HTERT RPE-1 (cell line): ENCODE data around the gene RMND5A.

Source experiments
- in situ Hi-C: fragments of 300-500 bp; cut with MboI; formaldehyde crosslinking; loops from 4 replicates; pipeline ENCODE4 v1.14.3; 2020; ENCODE audit warnings: low sequenced_read_pairs

RMND5A gene

DNA sequence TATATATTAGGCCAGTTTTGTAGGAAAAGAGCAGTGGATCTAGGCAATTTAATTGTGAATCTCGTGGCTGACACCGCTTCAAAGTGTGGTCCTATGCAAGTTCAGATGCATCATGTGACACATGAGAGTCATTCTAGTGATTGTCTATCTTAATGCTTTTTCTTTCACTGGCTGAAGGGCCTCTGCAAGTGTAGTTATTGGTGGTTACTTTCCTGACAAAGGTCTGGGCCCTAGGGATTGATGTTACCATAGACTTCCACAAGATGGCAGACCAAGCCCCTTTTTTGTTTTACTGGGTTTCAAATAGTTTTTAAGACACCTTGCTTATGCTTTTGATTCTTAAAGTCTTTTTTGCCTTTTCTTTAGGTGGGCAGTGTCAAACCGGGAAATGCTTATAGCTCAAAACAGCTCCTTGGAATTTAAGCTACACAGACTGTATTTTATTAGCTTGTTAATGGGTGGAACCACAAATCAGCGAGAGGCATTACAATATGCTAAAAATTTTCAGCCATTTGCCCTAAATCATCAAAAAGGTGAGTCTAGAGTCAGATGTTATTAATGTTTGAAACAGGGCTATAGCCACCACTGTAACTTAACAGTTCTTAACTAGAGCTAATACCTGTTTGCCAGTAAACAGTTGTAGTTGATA lies 44.7 kb downstream of the RMND5A start:
- in situ Hi-C loops = no loop called here

DNA sequence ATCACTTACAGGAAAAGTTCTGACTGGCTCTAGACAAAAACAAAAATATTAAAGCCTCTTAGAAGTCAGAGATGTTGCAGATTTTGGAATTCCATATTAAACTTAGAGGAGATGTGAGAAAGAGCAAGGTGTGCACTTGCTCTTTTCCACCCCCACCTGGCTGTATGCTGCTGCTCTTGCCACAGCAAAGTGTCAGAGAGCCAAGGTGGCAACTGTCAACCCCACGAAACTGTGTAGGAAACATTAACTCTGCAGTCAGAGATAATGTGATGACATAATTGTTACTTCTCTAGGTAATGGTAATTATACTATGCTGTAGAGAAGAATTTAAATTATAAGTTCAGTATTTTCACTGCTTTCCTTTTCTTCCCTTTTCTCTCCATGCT lies 45.2 kb downstream of the RMND5A start:
- in situ Hi-C loops = no loop called here

DNA sequence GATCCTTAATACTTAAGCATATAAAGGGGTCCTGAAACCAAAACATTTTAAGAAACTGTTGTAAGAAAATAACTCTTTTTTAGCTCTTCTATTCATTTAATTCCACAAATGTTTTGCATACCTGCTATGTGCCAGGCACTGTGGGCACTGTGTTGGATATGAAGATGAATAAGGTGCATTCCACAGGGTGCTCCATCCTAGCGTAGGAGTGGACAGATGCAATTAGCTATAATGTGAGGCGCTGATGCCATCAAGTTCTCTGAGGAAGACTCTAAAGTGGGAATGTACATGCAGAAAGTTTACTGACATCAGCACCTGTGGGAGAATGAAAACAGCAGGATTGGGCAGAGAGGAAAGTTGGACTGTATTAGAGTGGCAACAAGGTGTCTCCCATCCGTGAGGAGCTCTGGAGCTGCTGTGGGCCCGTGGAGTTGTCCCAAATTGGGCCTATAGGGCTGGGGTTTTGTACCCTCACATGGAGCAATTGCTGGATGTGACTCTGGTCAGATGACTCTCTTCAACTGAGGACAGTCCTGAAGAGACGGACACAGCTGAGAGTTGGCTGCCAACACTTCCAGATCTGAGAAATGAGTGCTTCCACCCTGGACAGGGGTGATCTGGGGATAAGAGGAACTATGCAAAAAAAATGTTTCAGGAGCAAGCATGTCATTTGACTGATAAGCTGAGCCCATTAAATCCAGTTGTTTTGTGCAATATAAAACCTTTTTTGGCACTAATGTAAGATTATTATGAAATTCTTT lies 48.3 kb downstream of the RMND5A start:
- in situ Hi-C loops = no loop called here

- in situ Hi-C loops = no loop called here
Observed at GRCh38 chr2:86769838-86770237, 49.7 kb downstream of the RMND5A start.

DNA sequence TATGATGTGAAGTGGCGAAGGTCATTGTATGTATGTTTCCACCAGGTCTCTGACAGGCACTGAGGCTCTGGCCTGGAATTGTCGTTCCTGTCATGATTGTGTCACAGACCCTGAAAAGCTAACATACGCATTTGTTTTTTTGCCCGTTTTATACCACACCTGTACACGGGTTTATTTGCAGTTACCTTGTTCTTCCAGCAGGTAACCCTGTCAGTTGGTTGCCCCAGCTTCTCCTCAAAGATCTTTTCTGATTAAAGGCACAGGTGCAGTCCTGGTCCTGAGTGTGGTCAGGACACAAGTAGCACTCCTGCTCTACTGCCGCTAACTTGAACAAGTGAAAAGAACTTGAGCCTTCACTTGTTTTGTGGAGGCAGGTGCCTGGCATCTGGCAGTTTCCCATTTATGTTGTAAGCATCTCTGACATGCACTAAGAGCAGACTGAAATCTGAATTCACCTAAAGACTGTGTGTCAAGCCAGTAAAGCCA lies 50.8 kb downstream of the RMND5A start:
- in situ Hi-C loops = no loop called here

- in situ Hi-C loops = no loop called here
Observed at GRCh38 chr2:86772611-86773010, 52.5 kb downstream of the RMND5A start.

DNA sequence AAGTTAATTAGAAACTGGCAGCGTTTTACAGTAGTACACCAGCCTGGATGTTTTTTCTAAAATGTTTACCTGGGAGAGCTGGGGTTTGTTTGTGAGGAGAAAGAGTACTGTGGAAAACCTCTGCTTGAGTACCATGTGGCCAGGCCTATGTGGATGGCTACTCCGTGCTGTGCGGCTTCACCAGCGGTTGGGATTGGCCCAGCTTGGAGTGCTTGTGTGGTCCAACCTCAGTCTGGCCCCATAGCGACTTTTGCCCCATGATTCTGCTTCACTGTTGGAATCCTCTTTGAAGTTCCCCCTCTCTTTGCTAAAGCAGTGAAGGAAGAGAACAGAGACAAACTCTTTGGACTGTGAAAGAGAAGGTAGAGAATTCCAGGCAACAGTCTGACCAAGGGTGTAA lies 54.8 kb downstream of the RMND5A start:
- in situ Hi-C loops = no loop called here

DNA sequence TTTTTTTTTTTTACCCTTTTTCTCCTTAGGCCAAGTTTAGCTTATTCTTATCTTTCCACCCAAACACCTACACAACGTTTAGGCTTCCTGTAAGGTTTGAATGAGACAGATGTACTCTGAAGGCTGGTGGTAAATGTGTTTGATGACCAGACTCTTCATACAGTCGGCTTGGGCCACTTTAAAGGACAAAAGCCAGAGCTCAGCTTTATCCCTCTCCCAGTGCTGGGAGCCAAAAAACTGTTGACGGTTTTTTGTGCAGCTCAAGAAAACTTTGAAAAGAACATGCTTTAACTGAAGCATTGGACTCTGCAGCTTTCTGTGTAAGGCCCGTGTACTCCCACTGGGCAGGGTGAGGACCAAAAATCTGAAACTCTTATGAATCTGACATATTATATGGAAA lies 55.2 kb downstream of the RMND5A start:
- in situ Hi-C loops = no loop called here

DNA sequence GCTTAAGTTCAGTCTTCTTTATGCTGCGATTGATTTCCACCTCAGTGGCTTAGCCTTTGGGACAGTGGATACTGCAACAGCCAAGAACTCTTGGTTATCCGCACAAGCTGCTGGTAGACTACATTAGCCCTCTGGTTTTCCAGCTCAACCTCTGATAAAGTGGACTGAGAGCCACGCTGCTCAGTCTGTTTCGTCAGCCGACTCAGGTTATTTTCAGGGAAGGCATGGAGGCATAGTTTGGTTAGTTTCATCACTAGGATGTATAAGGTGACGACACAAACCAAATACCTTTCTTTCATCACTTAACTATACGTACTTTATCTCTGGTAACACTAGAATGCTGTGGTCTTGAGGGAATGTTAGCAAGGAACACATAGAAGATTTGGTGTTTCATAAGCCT lies 56.4 kb downstream of the RMND5A start:
- in situ Hi-C loops = no loop called here

GRCh38 chr2:86778957-86779356 lies 58.9 kb downstream of the RMND5A start:
- in situ Hi-C loops = no loop called here

DNA sequence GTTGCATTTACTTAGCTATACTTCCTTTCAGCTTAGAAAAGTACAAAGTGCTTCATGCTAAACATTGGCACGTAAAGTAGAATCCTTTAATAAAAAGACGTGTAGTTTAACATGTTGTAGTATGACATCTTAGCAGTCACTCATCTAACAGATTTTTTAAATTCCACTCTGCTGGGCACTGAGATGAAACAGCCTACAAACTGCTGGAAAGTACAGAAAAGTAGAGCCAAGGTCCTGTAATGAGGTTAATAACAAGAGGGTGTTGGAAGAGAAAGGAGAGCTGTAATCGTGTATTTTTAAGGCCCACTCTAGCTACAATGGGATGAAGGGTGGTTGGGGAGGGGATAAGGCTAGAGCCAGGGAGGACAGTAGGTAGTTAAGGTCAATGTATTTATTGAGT lies 59.9 kb downstream of the RMND5A start:
- in situ Hi-C loops = no loop called here

- in situ Hi-C loops = no loop called here
Observed at GRCh38 chr2:86781363-86781762, 61.3 kb downstream of the RMND5A start.

DNA sequence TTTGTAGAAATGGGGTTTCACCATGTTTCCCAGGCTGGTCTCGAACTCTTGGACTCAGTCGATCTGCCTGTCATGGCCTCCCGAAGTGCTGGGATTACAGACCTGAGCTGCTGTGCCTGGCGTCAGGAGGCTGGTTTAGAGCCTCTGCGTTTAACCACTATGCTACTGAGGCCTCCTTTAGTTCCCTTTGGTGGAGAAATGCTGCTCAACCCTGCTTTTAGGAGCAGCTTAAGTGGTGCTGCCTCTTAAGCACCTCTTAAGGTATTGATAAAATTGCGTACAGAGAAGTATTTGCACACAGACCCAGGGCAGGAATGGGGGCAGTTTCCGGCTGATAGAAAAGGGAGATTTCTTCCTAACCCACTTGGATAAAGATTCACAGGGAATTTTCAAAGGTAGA lies 62.7 kb downstream of the RMND5A start:
- in situ Hi-C loops = no loop called here

DNA sequence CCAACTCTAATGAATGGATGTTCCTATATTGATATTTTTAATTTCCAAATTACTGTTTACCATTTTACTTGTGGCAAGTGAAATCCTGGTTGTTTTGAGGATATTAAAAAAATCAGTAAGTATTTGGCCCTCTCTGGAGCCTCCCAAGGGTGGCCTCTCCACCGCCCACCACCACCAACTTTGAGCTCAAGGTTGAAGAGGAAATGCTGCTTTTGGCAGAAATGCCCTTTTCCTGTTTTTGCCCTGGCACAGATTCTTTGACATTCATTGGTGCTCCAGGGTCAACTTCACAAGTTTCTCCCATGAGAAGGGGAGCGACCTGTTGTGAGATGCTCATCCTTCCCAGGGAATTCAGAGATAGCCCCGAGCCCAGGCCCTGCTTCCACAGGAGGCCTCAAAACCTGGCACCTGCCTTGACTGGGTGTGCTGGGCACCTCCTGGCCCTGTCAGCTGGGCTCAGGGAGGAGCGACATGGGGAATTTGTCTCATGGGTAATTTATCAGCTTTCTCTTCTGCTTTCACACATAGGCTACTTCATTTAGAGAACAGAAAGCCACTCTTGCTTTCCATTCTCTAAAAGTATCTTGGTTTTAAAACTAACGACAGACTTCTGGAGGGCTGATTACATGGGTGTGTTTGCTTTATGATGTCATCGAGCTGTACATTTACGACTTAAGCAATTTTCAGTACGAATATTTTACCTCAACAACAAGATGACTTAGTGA lies 63.7 kb downstream of the RMND5A start:
- in situ Hi-C loops = no loop called here

- in situ Hi-C loops = no loop called here
Observed at GRCh38 chr2:86785456-86785855, 65.4 kb downstream of the RMND5A start.

- in situ Hi-C loops = no loop called here
Observed at GRCh38 chr2:86786001-86786536, 66.0 kb downstream of the RMND5A start.

DNA sequence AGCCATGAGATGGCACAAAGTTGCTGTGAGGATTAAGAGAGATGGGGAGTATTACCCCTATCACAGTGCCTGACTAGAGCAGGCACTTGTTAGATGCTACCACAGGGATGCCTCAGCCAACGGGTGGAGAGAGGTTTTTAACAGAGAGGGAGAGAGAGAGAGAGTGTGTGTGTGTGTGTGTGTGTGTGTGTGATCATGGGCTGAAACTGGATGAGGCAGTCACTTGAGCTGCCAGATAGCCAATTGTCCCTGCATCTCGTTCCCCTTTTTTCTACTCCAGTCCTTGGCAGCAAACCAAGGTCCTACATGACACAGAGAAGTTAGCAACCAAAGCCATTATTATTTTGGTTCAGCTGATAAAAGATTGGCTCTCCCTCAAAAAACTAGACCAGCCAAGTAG lies 67.6 kb downstream of the RMND5A start:
- in situ Hi-C loops = no loop called here

GRCh38 chr2:86788165-86788564 lies 68.1 kb downstream of the RMND5A start:
- in situ Hi-C loops = no loop called here

- in situ Hi-C loops = no loop called here
Observed at GRCh38 chr2:86788881-86789686, 69.0 kb downstream of the RMND5A start.

DNA sequence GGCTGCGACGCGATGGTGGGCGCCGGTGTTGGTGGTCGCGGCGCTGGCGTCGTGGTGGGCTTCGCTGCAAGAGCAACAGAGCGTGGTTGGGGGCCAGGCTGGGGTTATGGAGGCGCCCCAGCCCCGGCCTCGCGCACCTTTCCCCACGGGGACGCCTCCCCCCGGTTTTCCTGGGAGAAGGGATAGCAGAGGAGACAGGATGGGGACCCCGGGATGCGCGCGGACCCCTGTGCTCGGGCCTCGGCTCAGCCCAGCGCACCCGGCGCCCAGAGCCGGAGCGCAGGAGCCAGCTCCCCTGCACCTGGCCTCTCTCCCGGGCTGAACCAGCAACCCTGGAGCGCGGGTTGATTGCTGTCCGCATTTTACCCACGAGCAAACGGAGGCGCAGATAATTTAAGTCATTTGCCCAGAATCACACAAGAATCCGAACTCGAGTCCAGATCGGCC lies 69.6 kb downstream of the RMND5A start:
- in situ Hi-C loops = no loop called here
